ENCODE results near the gene TEX30. TPM values are rescaled to one million over a fixed set of nuclear protein-coding genes. Genes with fewer than 3 reads are reported as not detected.

The TEX30 gene
- total and polyA plus RNA-seq, 9 donors, result 11.4 to 16.4 (median 13.4) TPM

DNA sequence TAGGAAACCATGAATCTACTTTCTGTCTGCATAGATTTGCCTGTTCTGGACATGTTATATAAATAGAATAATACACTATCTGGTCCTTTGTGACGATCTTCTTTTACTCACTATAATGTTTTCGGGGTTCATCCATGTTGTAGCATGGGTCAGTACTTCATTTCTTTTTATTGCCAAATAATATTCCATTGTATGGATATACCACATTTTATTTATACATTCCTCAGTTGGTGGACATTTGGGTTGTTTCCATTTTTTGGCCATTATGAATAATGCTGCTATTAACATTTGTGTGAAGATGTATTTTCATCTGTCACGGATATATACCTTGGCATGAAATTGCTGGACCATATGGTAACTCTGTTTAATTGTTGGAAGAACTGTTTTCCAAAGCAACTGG lies 32.1 kb upstream of the TEX30 start:
- H3K9me3 ChIP-seq (replicated peaks; ENCODE audit: control insufficient read depth, low read depth, low read length), result peaks cover 1% of the 10 kb centered on the region
- H3K4me1 ChIP-seq (ENCODE audit: control insufficient read depth, insufficient read depth, low read length), result peaks cover 9% of the 10 kb centered on the region
- H3K27me3 ChIP-seq (ENCODE audit: control insufficient read depth, insufficient read depth, low read length), result no peaks in the 10 kb centered on the region
- WGBS (ENCODE audit: insufficient coverage), result no CpG with 5 or more reads among the region's 3 CpGs
- H3K36me3 ChIP-seq (ENCODE audit: control insufficient read depth, insufficient read depth, low read length), result peaks cover 10% of the 10 kb centered on the region
- no peak overlapping the region for H3K4me3 ChIP-seq (ENCODE audit: low read length)
- DNase-seq, result no peak
- H3K27ac ChIP-seq (ENCODE audit: low read length), result no peak overlapping the region

- peak; percentile 92 for DNase-seq
- Histone ChIP-seq H3K36me3 (ENCODE audit: control insufficient read depth, insufficient read depth, low read length) (no peaks in the 10 kb centered on the region), H3K9me3 (replicated peaks; ENCODE audit: control insufficient read depth, low read depth, low read length) (no peaks in the 10 kb centered on the region), H3K27ac (ENCODE audit: low read length) (peak overlapping the region; percentile 65), H3K4me3 (ENCODE audit: low read length) (peak overlapping the region; percentile 74), H3K27me3 (ENCODE audit: control insufficient read depth, insufficient read depth, low read length) (no peaks in the 10 kb centered on the region), H3K4me1 (ENCODE audit: control insufficient read depth, insufficient read depth, low read length) (peaks cover 12% of the 10 kb centered on the region)
- under 1% methylated on average over 54 of the region's 81 CpGs for WGBS (ENCODE audit: insufficient coverage)
These were observed 26.8 kb upstream of the TEX30 start for GRCh38 chr13:102800145-102801041.

DNA sequence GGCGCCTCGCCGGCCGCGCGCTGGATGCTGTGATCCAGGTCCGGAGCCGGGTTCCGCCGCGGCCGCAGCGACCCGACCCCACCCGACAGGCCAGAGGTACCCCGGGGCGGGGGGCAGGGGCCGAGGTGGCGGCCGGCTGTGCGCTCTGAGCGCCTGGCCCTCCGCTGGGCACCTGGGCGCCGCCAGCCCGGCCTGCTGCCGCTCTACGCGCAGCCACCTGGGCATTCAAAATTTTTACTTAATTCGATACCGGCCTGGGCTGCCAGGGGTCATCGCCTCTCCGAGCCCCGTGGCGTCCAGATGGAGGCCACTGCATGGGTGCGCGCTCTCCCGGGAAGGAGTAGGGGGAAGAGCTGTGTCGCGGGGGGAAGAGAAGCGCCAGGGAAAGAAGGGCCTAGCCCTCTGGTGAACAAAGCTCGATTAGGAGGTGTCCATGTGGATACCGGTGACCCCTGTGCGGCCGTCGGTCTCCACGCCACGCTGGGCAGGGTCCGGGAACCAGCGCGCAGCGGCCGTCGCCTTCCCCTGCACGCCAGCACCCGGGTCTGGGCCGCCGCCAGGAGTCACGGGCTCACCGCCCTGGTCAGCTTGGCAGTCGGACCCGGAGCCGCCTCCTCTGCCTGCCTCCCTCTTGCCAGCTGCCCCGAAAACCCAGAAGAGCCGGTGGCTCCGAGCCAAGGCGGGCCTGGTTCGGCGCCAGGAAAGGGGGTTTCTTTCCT lies 26.0 kb upstream of the TEX30 start:
- Histone ChIP-seq H3K4me3 (ENCODE audit: low read length) (peak overlapping the region; percentile 74), H3K9me3 (replicated peaks; ENCODE audit: control insufficient read depth, low read depth, low read length) (no peaks in the 10 kb centered on the region), H3K4me1 (ENCODE audit: control insufficient read depth, insufficient read depth, low read length) (peaks cover 12% of the 10 kb centered on the region), H3K27ac (ENCODE audit: low read length) (peak overlapping the region; percentile 65), H3K36me3 (ENCODE audit: control insufficient read depth, insufficient read depth, low read length) (no peaks in the 10 kb centered on the region), H3K27me3 (ENCODE audit: control insufficient read depth, insufficient read depth, low read length) (no peaks in the 10 kb centered on the region)
- peak; percentile 51 for DNase-seq
- WGBS (ENCODE audit: insufficient coverage), result 0% methylated on average over 60 of the region's 69 CpGs

DNA sequence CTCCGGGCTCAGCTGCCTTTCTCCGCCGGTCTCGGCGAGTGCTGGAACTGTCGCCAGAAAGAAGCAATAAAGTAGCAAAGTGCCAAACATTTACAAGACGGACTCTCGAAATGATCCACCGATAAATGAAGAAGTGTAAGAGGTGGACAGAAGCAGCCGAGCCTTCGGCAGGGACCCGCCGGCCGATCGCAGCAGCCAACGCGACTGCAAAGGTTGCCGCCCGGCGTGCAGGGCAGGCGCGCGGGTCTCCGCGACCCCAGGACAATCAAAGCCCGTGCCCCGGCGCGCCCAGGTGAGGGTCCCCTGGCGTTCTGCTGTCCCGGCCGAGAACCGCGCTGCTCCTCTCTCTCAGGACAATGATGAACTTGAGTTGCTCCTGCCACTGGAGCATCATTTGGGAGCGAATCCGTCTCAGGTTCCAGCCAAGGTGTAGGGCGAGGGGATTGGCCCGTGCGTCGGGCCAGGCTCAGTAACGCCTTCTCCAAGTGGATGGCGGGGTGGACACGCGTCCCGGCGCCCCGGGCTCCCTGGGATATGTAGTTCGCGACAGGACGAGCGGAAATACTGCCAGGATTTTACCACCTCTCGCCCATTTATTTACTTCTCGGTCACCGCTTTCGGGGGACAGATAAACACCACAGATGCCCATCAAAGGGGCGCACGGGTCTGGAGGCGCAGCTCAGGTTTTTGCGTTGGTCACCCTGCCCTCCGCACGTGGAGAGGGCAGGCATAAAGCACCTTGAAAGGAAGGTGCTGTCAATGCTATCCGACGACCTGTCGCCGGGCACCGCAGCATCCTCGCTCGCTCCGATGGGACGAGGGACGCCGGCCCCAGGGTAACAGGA lies 25.2 kb upstream of the TEX30 start, which contains the start of the genes BIVM and POGLUT2:
BIVM (plus strand) TSS at position 539 of the 845 bp plus-strand sequence. CDS start 8,149 bp downstream, outside the sequence.
POGLUT2 (minus strand) TSS at position 396 of the 845 bp plus-strand sequence; CDS start at position 90, 306 bp downstream.
- DNase-seq, result peak; percentile 97
- WGBS (ENCODE audit: insufficient coverage), result under 1% methylated on average over 71 of the region's 72 CpGs

DNA sequence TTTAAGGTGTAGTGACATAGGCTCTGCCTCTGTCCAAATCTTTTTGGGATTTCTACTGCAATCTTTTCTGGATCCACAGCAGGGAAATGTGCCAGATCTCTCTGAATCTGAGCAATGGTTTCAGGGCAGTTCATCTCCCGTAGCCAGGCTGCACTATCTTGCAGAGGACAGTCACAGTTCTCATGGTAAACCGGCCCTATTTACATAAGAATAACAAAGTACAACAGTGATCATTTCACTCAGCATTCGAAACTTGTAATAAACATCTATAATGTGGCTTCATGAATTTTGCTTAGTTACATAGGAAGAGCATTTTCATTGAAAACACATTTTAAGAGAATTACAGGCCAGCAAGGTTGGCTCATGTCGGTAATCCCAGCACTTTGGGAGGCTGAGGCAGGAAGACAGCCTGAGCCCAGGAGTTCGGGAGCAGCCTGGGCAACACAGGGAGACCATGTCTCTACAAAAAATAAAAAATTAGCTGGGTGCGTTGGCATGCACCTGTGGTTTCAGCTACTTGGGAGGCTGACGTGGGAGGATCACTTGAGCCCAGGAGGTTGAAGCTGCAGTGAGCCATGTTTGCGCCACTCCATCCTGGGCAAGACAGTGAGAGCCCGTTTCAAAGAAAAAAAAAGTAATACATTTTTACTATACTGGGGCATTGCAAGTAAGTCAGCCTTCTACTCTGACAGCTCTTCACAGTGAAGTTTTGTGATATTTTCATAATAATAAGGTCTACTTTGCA lies 20.2 kb upstream of the TEX30 start:
- 70% methylated on average over 4 of the region's 9 CpGs for WGBS (ENCODE audit: insufficient coverage)
- H3K27ac ChIP-seq (ENCODE audit: low read length), result no peak overlapping the region
- no peak for DNase-seq
- no peaks in the 10 kb centered on the region for H3K27me3 ChIP-seq (ENCODE audit: control insufficient read depth, insufficient read depth, low read length)
- H3K9me3 ChIP-seq (replicated peaks; ENCODE audit: control insufficient read depth, low read depth, low read length), result no peaks in the 10 kb centered on the region
- no peak overlapping the region for H3K4me3 ChIP-seq (ENCODE audit: low read length)
- H3K36me3 ChIP-seq (ENCODE audit: control insufficient read depth, insufficient read depth, low read length), result peaks cover 18% of the 10 kb centered on the region
- peaks cover 4% of the 10 kb centered on the region for H3K4me1 ChIP-seq (ENCODE audit: control insufficient read depth, insufficient read depth, low read length)

More for the DNA sequence above, 25.2 kb upstream of the TEX30 start, which contains the start of the genes BIVM and POGLUT2:
- H3K27me3 ChIP-seq (ENCODE audit: control insufficient read depth, insufficient read depth, low read length), result no peaks in the 10 kb centered on the region
- no peaks in the 10 kb centered on the region for H3K9me3 ChIP-seq (replicated peaks; ENCODE audit: control insufficient read depth, low read depth, low read length)
- H3K4me3 ChIP-seq (ENCODE audit: low read length), result peak within 1 kb of the TSS; percentile 74
- peak within 1 kb of the TSS; percentile 65 for H3K27ac ChIP-seq (ENCODE audit: low read length)
- H3K4me1 ChIP-seq (ENCODE audit: control insufficient read depth, insufficient read depth, low read length), result peaks cover 12% of the 10 kb centered on the region
- no peaks in the 10 kb centered on the region for H3K36me3 ChIP-seq (ENCODE audit: control insufficient read depth, insufficient read depth, low read length)

GRCh38 chr13:102792396-102792795 lies 18.8 kb upstream of the TEX30 start:
- no peak for DNase-seq
- no peaks in the 10 kb centered on the region for H3K9me3 ChIP-seq (replicated peaks; ENCODE audit: control insufficient read depth, low read depth, low read length)
- peaks cover 1% of the 10 kb centered on the region for H3K4me1 ChIP-seq (ENCODE audit: control insufficient read depth, insufficient read depth, low read length)
- peaks cover 23% of the 10 kb centered on the region for H3K36me3 ChIP-seq (ENCODE audit: control insufficient read depth, insufficient read depth, low read length)
- no peak overlapping the region for H3K27ac ChIP-seq (ENCODE audit: low read length)
- no peak overlapping the region for H3K4me3 ChIP-seq (ENCODE audit: low read length)
- H3K27me3 ChIP-seq (ENCODE audit: control insufficient read depth, insufficient read depth, low read length), result no peaks in the 10 kb centered on the region
- WGBS (ENCODE audit: insufficient coverage), result 80% methylated on average over 1 of the region's 1 CpG

- peaks cover 30% of the 10 kb centered on the region for H3K36me3 ChIP-seq (ENCODE audit: control insufficient read depth, insufficient read depth, low read length)
These were observed 15.1 kb upstream of the TEX30 start for GRCh38 chr13:102788683-102789082.

DNA sequence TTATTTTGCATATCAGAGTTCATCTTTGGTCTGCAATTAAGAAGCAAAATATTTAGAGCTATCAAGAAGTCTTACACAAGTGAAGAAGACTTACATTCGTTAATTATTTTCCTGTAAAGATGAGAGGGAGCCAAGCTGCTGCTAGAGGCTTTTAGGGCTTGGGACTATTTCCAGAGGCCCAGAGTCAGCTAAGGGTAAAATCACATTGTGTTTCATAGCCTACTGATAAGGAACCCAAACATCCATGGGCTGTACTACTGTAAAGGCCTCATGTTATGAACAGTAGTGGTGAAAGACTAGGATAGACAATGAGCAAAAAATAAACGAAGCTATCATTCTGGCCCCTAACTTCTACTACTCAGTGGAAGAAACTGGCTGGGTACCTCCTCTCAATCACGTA lies 10.9 kb upstream of the TEX30 start:
- whole genome bisulfite sequencing (ENCODE audit: insufficient coverage), result no CpG with 5 or more reads among the region's 3 CpGs
- Histone ChIP-seq H3K4me3 (ENCODE audit: low read length) (no peak overlapping the region), H3K27ac (ENCODE audit: low read length) (no peak overlapping the region), H3K4me1 (ENCODE audit: control insufficient read depth, insufficient read depth, low read length) (no peaks in the 10 kb centered on the region), H3K36me3 (ENCODE audit: control insufficient read depth, insufficient read depth, low read length) (peaks cover 15% of the 10 kb centered on the region), H3K27me3 (ENCODE audit: control insufficient read depth, insufficient read depth, low read length) (no peaks in the 10 kb centered on the region), H3K9me3 (replicated peaks; ENCODE audit: control insufficient read depth, low read depth, low read length) (no peaks in the 10 kb centered on the region)
- DNase-seq, result no peak

More at GRCh38 chr13:102788683-102789082, 15.1 kb upstream of the TEX30 start:
- Histone ChIP-seq H3K27me3 (ENCODE audit: control insufficient read depth, insufficient read depth, low read length) (no peaks in the 10 kb centered on the region), H3K4me1 (ENCODE audit: control insufficient read depth, insufficient read depth, low read length) (no peaks in the 10 kb centered on the region), H3K9me3 (replicated peaks; ENCODE audit: control insufficient read depth, low read depth, low read length) (no peaks in the 10 kb centered on the region), H3K4me3 (ENCODE audit: low read length) (no peak overlapping the region), H3K27ac (ENCODE audit: low read length) (no peak overlapping the region)
- no peak for DNase-seq
- WGBS (ENCODE audit: insufficient coverage), result 100% methylated on average over 2 of the region's 8 CpGs

GRCh38 chr13:102781591-102781990 lies 8.0 kb upstream of the TEX30 start:
- no peaks in the 10 kb centered on the region for H3K4me1 ChIP-seq (ENCODE audit: control insufficient read depth, insufficient read depth, low read length)
- no peak overlapping the region for H3K27ac ChIP-seq (ENCODE audit: low read length)
- H3K36me3 ChIP-seq (ENCODE audit: control insufficient read depth, insufficient read depth, low read length), result peaks cover 7% of the 10 kb centered on the region
- no peaks in the 10 kb centered on the region for H3K27me3 ChIP-seq (ENCODE audit: control insufficient read depth, insufficient read depth, low read length)
- DNase-seq, result no peak
- WGBS (ENCODE audit: insufficient coverage), result 85% methylated on average over 1 of the region's 1 CpG
- H3K4me3 ChIP-seq (ENCODE audit: low read length), result no peak overlapping the region
- H3K9me3 ChIP-seq (replicated peaks; ENCODE audit: control insufficient read depth, low read depth, low read length), result no peaks in the 10 kb centered on the region
